ENCODE results near the gene MVK. TPM values are rescaled to one million over a fixed set of nuclear protein-coding genes. Genes with fewer than 3 reads are reported as not detected.
A peak's percentile ranks its signal among the peaks of the same experiment; 100 is the strongest.

The MVK gene
- total and polyA plus RNA-seq, 2 of the 4 experiments (the other 2 are of a cell fraction), result 6.6 to 11.5 TPM

DNA sequence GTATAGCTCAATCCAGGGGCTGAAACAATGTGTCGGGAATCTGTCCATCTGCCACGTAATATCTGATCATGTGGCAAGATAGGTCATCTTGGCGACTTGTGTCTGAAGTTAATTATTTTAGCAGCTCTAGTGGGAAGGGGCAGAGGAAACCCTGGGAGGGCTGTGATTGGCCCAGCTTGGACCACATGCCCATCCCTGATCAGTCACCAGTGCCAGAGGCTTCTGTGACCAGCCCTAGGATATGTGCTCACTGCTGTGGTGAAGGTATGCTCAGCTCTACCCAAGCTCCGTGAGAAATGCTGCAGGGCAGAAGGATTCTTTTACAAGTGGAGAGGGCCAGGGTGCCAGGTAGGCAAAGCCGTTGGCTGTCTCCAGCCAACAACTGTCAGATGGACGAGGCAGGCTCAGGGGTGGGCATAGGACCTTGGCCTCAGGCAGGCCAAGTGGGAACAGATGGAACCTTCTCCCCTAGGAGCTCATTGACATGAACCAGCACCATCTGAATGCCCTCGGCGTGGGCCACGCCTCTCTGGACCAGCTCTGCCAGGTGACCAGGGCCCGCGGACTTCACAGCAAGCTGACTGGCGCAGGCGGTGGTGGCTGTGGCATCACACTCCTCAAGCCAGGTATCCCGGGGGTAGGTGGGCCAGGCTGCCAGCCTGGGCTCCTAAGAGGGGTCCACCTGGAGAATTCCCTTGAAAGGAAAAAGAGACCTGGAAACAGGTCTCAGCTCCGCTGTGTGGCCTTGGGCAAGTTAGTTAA lies 21.1 kb downstream of the MVK start:
- dilution Hi-C loops (cut with HindIII; ENCODE audit: low sequenced_read_pairs, unreplicated experiment), result no loop called here
- no peaks in the 10 kb centered on the region for H3K79me1 ChIP-seq (ENCODE audit: low read depth in 1 of 2, low read length in 2 of 2)
- H3K4me3 ChIP-seq (ENCODE audit: insufficient read depth, low read depth, low read length), result no peak overlapping the region
- H2AFZ ChIP-seq (replicated peaks; ENCODE audit: low read length, poor library complexity), result no peak overlapping the region
- H4K5ac ChIP-seq (ENCODE audit: low read depth, low read length), result no peak overlapping the region
- 100% methylated on average over 3 of the region's 15 CpGs; no CpG with 5 or more reads in 1 of the 2 experiments for WGBS, 2 experiments (ENCODE audit: extremely low coverage in 2 of 2, insufficient read length in 1 of 2)
- H3K27me3 ChIP-seq (ENCODE audit: control insufficient read depth, insufficient read depth, low read length), result no peaks in the 10 kb centered on the region
- intact Hi-C loops (cut with micrococcal nuclease), result loop anchor here (5.0 kb wide), 1 partner anchor 118 kb away; the partner anchor contains the start of gene FAM222A
- no peak overlapping the region for H3K27ac ChIP-seq (ENCODE audit: insufficient read depth, low read length)
- ChIA-PET POLR2A (ENCODE audit: unreplicated experiment) (no interaction called here), CTCF (interaction anchor here (2.4 kb wide), 1 partner anchor 180 kb away, joined by 5 read pairs; no protein-coding TSS in a partner anchor)
- BruUV-seq (replicated peaks), result no TSS peak
- no peaks in the 10 kb centered on the region for H3K9me3 ChIP-seq (ENCODE audit: control insufficient read depth, insufficient read depth, low read length)
- no peak overlapping the region for H3K4me2 ChIP-seq (ENCODE audit: low read depth, low read length)
- no peak overlapping the region for H3K14ac ChIP-seq (replicated peaks; ENCODE audit: low read depth, low read length)
- peaks cover 3% of the 10 kb centered on the region; the same call in 1 of the 2 replicates for H3K9me1 ChIP-seq (ENCODE audit: insufficient read depth, low read length)
- H3K4me1 ChIP-seq (ENCODE audit: control insufficient read depth, insufficient read depth, low read length), result peaks cover 2% of the 10 kb centered on the region; the same call in 1 of the 2 replicates
- H3K56ac ChIP-seq (ENCODE audit: extremely low read depth, insufficient read depth, low read length), result no peak overlapping the region
- H3K36me3 ChIP-seq (ENCODE audit: control insufficient read depth, insufficient read depth, low read length), result no peaks in the 10 kb centered on the region
- no peak overlapping the region for H3K9ac ChIP-seq (ENCODE audit: low read depth, low read length)
- H3K18ac ChIP-seq (ENCODE audit: low read depth, low read length), result no peak overlapping the region
- no peak overlapping the region for H4K8ac ChIP-seq (ENCODE audit: low read depth in 2 of 2, low read length in 2 of 2)
- H2BK5ac ChIP-seq (ENCODE audit: low read depth, low read length, poor library complexity, severe bottlenecking), result no peak overlapping the region
- no peak for DNase-seq
- H3K4ac ChIP-seq (ENCODE audit: low read depth, low read length), result no peak overlapping the region
- no peak overlapping the region for H2BK20ac ChIP-seq (ENCODE audit: low read depth, low read length)
- no peak overlapping the region for H2BK15ac ChIP-seq (ENCODE audit: low read depth, low read length)
- H2AK5ac ChIP-seq (ENCODE audit: low read depth, low read length), result no peak overlapping the region
- ATAC-seq (ENCODE audit: low read depth), result no peak
- no peak overlapping the region for H2AK9ac ChIP-seq (replicated peaks; ENCODE audit: low read depth, low read length, poor library complexity)
- in situ Hi-C loops (cut with MboI; ENCODE audit: low sequenced_read_pairs), result loop anchor here (5.0 kb wide), 1 partner anchor 178 kb away; no protein-coding TSS in a partner anchor
- TF ChIP-seq RAD21 (IDR thresholded peaks at IDR 0.05; ENCODE audit: low read length) (no peak), NFE2L2 (IDR thresholded peaks at IDR 0.05; ENCODE audit: low read depth, low read length) (no peak)
- TF ChIP-seq, protein P1, sequence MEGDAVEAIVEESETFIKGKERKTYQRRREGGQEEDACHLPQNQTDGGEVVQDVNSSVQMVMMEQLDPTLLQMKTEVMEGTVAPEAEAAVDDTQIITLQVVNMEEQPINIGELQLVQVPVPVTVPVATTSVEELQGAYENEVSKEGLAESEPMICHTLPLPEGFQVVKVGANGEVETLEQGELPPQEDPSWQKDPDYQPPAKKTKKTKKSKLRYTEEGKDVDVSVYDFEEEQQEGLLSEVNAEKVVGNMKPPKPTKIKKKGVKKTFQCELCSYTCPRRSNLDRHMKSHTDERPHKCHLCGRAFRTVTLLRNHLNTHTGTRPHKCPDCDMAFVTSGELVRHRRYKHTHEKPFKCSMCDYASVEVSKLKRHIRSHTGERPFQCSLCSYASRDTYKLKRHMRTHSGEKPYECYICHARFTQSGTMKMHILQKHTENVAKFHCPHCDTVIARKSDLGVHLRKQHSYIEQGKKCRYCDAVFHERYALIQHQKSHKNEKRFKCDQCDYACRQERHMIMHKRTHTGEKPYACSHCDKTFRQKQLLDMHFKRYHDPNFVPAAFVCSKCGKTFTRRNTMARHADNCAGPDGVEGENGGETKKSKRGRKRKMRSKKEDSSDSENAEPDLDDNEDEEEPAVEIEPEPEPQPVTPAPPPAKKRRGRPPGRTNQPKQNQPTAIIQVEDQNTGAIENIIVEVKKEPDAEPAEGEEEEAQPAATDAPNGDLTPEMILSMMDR (conservative IDR thresholded peaks at IDR 0.05; ENCODE audit: low read depth, low read length), result no peak
- TF ChIP-seq, protein P2, sequence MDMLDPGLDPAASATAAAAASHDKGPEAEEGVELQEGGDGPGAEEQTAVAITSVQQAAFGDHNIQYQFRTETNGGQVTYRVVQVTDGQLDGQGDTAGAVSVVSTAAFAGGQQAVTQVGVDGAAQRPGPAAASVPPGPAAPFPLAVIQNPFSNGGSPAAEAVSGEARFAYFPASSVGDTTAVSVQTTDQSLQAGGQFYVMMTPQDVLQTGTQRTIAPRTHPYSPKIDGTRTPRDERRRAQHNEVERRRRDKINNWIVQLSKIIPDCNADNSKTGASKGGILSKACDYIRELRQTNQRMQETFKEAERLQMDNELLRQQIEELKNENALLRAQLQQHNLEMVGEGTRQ (IDR thresholded peaks at IDR 0.05; ENCODE audit: low read depth, low read length), result peak; percentile 58
- H3K23ac ChIP-seq (ENCODE audit: low read depth, low read length), result no peak overlapping the region
- H4K20me1 ChIP-seq (ENCODE audit: insufficient read depth, low read length), result no peaks in the 10 kb centered on the region
- H2BK120ac ChIP-seq (ENCODE audit: low read depth, low read length), result no peak overlapping the region
- no peak overlapping the region for H4K91ac ChIP-seq (ENCODE audit: insufficient read depth, low read depth, low read length)
